Epidermal melanocyte (primary cell): ENCODE measurements around the gene PARD6A.

Source experiments
- DNase-seq: peaks from one replicate; pipeline ENCODE4 v3.0.0; 2011; ENCODE audit warnings: low spot score; ENCODE audit not compliant: insufficient read length

PARD6A gene, protein sequence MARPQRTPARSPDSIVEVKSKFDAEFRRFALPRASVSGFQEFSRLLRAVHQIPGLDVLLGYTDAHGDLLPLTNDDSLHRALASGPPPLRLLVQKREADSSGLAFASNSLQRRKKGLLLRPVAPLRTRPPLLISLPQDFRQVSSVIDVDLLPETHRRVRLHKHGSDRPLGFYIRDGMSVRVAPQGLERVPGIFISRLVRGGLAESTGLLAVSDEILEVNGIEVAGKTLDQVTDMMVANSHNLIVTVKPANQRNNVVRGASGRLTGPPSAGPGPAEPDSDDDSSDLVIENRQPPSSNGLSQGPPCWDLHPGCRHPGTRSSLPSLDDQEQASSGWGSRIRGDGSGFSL

DNA sequence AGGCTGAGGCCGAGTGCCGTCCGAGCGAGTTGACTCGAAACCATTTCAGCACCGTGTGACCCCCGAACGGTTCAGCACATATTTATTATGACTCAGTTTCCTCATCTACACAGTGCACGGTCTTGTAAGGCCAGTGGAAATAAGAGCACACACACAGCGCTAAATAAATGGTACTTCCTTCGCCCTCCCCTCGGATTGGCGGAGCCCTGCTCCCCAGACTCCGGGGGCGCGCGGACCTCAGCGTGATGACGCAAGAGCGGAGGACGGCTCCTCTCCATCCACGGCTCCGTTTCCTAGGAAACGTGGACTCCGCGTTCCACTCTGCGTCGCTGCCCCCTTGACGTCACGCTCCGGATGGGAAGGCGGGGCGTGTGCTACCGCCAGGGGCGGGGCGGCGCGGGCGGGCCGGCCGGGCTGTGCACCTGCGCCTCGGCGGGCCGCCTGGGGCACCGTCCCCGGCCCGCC is at the start of gene PARD6A:
TSS of gene PARD6A (plus strand) at position 397 of the 465 bp plus-strand sequence. CDS start 79 bp downstream, outside the sequence.
- peak; percentile 100 for DNase-seq

DNA sequence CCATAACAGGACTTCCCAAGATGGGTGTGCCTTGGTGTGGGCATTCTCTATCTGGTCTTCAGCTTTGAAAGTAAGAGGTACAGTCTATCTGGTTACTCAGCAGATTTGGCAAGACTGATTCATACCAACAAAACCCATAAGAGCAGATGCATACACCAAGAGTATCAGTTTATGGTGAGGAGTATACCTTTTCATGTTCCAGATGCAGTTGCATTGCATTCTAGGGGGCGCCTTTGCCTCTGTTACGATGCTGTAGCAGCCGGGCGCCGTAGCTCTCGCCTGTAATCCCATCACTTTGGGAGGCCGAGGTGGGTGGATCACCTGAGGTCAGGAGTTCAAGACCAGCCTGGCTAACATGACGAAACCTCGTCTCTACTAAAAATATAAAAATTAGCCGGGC is 47.0 kb upstream of the PARD6A start:
- DNase-seq: no peak

DNA sequence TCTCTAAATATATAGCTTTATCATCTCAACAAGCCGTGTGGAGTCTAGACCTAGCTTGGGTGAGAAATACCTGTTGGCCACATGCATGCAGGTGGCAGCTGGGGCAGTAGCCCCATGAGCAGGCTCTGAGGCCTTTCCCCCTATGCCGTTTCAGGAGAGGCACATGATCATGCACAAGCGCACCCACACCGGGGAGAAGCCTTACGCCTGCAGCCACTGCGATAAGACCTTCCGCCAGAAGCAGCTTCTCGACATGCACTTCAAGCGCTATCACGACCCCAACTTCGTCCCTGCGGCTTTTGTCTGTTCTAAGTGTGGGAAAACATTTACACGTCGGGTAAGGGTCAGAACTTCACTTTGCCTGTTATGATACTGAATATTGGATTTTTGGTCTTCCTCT is 32.5 kb upstream of the PARD6A start:
- no peak for DNase-seq

DNA sequence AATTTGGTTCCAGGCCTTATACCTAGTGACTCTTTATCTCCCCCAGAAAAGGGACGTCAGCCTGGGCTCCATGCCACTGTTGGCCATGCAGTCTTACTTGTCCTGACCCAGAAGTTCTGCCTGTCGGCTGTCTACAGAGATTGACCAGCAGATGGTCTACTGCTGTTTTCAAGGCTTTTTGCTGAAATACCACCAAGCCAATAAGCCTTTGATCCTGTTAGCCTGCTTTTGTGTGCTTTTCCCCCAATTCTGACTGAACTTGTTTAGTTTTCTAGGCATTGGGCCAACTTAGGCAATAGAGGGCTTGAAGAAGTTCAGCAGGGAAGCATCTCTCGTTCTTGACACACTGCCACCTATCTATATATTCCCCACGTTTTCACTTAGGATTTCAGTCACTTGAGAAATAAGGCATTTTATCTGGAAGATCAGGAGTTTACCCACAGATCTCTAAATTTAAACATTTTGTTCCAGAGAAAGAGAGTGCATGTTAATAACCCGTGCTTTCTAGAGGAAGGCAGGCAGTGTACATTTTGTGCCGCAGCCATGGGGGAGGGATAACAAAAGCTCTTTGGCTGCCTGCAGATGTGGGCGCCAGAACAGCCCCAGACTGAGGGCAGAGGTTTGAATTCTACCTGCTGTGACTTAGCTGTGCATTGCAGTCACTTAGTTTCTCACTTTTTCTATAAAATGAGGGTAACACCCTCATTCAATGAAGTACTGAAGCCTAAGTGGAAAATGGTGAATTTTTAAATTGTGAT is 28.2 kb upstream of the PARD6A start:
- no peak for DNase-seq

DNA sequence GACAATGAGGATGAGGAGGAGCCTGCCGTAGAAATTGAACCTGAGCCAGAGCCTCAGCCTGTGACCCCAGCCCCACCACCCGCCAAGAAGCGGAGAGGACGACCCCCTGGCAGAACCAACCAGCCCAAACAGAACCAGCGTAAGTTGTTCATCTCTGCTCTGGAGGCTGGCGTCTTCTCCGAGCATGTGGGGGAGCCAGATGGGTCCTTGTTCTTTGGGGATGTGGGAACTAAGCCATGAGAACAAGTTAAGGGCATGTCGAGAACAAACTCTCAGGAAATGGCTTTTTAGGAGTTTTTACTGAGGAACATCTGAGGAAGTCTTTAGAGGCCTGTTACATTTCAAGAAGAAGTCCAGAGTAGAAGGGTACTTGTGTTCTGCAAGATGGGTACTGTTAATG is 24.0 kb upstream of the PARD6A start:
- no peak for DNase-seq

DNA sequence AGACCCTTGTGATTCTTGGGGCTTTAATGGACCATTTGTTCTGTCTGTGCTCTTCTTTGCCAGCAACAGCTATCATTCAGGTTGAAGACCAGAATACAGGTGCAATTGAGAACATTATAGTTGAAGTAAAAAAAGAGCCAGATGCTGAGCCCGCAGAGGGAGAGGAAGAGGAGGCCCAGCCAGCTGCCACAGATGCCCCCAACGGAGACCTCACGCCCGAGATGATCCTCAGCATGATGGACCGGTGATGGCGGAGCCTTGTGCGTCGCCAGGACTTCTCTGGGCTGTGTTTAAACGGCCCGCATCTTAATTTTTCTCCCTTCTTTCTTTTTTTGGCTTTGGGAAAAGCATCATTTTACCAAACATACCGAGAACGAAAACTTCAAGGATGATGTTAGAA is 23.1 kb upstream of the PARD6A start:
- no peak for DNase-seq

DNA sequence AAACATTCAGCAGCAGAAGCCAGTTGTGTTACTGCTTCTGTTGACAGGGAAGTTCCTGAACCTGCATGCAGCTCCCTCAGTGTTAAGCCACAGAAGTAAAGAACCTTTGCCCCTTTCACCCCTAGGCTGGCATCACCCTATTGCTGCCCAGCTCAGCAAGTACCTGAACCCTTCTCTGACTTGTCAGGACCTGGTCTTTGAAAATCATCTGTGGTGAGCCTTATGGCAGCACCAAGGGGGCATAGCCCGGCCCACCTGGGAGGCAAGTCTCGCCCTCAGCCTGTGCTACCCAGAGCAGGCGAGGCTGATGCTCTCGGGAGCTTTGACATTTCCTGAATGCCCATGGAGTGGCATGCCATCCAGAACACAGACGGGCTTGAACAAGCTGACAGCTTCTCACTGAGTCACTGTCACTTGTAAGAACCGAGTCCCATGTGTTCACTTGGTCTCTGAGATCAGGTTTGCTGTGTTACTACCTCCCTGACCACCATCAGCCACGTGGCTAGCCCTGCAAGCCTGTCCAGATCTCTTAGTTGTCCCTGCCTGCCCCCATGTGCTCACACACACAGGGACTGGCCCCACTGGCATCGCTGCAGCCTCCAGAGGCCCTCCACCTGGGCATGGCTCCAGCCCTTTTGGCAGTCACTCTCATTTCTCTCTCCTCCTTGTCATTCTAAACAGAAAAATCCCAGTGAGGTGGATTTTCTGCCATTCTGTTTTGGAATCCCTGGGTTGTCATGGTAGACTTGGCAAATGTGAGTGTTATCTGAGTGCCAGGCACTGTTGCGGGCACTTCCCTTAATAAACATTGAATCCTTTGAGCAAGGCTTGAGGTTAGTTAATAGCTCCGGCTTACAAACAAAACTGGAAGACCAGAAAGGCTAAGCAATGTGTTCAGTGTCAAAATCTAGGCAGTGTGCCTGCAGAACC is 18.7 kb upstream of the PARD6A start:
- peak; percentile 16 for DNase-seq

DNA sequence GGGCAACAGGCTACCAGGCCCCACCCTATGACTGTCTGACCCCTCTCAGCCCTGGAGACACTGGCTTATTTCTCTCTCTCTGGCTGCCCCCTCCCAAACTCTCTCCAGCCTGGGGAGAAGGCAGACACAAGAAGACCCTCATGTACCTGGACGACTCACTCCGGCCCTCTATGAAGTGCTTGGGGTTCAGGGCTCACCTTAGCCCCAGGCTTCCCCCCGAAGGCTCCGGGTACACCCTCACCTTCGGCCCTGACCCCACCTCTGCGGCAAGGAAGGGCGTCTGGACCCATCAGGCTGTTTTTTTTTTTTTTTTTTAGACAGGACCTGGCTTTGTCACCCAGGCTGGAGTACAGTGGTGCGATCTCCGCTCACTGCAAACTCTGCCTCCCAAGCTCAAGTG is 16.7 kb upstream of the PARD6A start:
- no peak for DNase-seq

DNA sequence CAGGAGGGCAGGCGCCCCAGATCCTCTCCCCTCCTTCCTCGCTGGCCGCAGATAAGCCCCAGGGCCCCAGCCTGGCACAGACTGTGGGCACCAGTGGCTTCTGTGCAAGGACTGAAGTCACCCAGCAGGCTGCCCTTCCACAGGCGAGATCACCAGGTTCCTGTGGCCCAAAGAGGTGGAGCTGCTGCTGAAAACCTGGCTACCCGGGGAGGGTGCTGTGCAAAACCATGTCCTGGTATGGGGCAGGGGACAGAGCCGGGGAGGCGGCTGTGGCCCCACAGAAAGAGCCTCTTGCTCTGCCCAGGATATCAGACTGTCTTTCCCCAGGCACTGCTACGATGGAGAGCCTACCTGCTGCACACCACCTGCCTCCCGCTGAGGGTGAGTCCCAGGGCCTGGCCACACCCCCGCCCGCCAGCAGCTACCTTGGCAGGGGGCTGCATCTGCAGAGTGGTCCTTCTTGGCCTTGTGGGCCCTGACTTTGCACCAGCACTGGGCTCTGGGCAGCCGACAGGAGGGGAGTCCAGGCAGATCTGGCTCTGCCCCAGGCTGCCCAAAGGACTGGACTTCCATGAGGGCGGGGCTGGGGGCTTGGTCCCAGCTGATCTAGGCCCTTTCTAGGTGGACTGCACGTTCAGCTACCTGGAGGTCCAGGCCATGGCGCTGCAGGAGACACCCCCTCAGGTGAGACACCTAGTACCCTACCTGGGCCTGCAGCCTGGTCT is 15.2 kb upstream of the PARD6A start:
- peak; percentile 9 for DNase-seq

DNA sequence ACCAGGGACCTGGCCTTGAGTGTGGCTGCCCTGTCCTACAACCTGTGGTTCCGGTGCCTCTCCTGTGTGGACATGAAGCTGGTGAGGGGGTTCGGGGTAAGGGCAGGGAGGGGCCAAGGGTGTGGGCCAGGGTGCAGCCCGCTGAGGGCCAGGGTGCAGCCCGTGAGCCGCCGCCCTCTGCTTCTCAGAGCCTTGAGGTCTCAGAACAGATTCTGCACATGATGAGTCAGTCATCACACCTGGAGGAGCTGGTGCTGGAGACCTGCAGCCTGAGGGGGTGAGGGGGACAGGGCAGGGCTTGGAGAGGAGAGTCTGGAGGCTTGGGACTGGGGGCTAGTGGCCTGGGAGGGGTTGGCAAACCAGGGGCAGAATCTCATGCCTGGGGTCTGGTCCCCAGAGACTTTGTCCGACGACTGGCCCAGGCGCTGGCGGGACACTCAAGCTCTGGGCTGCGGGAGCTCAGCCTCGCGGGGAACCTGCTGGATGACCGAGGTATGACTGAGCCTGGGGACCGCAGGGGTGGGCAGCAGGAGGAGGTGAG is 13.6 kb upstream of the PARD6A start:
- DNase-seq: peak; percentile 12

DNA sequence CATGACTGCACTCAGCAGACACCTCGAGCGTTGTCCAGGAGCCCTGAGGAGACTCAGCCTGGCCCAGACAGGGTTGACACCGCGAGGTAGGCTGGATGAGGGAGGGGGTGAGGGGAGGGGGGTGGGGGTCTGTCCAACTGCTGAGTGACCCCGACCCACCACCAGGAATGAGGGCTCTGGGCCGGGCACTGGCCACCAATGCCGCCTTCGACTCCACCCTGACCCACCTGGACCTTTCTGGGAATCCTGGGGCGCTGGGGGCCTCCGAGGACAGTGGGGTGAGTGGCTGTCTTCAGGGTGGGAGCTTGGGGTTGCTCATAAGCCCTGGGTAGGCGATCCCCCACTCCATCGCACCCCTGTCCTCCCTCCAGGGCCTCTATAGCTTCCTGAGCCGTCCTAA is 13.1 kb upstream of the PARD6A start:
- no peak for DNase-seq

DNA sequence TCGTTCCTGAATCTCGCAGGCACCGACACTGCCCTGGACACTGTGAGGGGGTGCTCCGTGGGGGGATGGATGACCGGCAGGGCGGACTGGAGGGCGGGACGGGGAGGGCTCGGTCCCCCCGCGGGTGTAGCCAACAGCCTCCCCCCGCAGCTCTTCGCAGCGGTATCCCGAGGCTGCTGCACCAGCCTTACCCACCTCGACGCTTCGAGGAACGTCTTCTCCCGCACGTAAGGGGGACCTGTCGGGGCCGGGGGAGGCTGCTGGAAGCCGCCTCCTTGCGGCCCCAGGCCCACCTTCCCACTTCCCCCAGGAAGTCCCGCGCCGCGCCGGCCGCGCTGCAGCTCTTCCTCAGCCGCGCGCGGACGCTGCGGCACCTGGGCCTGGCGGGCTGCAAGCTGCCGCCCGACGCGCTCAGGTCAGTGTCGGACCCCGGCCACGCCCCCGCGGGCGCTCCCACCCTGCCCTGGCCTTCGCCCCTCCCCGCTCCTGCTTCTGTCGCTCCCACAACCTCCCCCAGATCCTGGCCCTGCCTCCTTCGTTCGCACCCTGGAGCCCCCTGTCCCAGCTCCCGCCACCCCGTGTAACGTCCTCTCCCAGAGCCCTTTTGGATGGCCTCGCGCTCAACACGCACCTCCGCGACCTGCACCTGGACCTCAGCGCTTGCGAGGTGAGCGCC is 12.5 kb upstream of the PARD6A start:
- DNase-seq: peak; percentile 15

DNA sequence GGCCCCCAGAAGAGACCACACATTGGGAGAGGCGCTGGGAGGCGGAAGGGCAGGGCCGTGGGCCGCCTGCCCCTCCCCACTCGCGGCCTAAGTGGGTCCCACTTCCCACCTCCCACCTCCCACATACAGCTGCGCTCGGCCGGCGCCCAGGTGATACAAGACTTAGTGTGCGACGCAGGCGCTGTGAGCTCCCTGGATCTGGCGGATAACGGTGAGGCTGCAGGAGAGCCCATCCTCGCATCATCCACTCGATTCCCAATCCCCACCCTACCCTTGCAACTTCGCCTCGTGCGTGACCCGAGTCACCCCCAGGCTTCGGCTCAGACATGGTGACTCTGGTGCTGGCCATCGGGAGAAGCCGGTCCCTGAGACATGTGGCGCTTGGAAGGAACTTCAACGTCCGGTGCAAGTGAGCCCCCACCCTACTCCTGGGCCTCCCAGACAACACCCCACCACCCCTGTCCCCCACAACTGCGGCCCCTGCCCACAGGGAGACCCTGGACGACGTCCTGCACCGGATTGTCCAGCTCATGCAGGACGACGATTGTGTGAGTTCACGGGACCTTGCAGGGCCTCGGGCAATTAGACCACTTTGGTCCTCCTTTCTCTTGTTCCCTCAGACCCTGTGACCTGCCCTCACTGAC is 11.9 kb upstream of the PARD6A start:
- no peak for DNase-seq

DNA sequence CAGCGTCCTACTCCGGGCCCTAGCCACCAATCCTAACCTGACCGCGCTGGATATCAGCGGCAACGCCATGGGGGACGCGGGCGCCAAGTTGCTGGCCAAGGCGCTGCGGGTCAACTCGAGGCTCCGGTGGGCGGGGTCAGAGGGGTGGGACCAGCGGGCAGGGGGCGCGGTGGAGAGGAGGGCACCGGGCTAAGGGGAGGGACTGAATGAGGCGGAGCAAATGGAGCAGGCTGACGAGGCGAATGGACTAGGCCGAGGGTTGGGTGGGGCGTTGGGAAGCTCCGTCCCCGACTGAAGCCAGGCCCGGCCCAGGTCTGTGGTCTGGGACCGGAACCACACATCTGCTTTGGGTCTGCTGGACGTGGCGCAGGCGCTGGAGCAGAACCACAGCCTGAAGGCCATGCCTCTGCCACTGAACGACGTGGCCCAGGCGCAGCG is 11.2 kb upstream of the PARD6A start:
- DNase-seq: no peak

DNA sequence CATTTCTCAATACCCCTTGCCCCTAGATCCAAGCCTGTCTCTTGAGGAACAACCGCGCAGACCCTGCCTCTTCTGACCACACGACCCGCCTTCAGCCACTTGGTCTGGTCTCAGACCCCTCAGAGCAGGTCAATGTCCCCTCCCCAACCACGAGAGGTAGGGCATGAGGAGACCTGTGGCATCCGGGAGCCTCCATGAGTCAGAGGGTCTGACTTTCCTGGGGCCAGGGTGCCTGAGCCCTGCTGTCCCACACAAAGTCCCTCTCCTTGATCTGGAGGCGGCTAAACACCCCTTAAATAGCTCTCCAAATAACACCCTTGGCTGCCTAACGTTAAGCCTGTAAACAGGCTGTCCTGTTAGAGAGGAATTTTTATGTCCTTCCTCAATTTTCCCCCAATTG is 10.7 kb upstream of the PARD6A start:
- no peak for DNase-seq

DNA sequence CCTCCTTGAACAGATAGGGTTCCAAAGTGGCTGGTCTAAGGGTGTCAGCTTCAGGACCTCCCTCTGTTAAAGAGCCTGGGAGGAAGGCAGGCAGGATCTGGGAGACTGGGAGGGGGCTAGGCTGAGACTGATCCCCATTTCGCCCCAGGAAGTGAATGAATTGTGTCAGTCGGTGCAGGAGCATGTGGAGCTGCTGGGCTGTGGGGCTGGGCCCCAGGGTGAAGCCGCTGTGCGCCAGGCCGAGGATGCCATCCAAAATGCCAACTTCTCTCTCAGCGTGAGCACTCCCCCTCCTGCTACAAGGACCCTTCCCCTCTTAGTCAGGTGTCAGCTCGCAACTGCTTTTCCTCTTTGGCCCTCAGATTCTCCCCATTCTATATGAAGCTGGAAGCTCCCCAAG is 9.7 kb upstream of the PARD6A start:
- DNase-seq: no peak

DNA sequence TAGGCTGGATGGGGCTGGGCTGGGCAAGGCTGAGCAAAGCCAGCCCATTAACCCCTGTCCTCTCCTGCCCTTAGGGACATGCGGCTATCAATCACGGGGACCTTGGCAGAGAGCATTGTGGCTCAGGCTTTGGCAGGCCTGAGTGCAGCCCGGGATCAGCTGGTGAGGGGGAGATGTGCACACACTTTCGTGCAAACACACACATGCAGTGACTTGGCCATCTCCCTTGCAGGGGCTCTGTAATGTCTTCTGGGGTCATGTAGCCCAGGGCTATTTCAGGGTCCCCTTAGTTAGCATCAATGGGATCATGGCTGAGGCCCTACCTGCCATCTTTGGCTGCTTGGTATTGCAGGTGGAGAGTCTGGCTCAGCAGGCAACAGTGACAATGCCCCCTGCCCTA is 8.9 kb upstream of the PARD6A start:
- no peak for DNase-seq

DNA sequence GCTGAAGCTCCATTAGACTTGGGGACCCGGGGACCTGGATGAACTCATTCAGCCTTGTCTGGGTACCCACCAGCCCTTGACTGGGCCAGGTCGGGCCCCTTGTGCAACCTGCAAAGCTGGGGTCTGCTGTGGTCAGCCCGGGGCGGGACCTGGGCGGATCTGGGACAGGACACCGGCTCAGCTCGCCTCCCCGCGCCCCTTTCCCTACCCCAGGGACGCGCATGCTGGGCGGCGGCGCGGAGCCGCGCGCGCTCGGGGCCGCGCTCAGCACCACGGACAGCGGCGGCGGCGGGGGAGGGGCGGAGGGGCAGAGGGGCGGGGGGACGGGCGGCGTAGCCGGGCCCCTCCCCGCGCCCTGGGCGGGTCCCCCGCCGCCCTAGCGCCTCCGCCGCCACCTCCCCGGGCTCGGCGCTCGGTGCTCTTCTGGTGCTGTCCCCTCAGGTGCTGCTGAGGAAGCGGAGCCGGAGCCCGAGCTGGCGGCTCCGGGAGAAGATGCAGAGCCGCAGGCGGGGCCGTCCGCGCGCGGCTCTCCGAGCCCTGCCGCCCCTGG is 8.1 kb upstream of the PARD6A start:
- no peak for DNase-seq

DNA sequence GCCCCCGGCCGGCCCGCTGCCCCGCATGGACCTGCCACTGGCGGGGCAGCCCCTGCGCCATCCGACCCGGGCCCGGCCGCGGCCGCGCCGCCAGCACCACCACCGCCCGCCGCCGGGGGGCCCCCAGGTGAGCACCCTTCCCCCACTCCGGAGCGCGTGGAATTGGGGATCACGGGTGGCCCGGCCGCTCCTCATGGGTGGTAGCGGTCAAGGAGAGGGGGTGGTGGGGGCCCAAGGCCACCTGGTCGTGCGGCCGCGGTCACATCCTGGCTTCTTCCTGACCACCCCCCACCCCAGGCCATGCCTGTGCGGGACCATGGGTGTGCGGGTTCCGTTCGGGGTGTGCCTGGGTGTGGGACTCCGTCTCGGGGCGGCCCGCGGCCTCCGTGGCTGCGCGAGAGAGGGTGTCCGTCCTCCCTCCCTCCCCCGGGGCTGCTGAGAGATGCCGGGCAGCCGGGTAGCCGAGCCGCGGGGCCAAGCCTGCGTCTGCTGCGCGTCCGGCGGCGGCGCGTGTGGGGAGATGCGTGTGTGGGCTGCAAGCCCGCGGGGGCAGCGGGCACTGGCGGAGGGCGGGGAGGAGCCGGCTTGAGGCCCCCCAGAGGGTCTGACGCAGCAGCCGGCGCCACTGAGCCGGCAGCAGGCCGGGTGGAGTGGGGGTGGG is 7.5 kb upstream of the PARD6A start:
- no peak for DNase-seq
